Measurements from ENCODE around the gene AMN. TPM values are rescaled to one million over a fixed set of nuclear protein-coding genes. Genes with fewer than 3 reads are reported as not detected.

Gene AMN
- total RNA-seq, 1 experiment from 2014 or later, result 21.8 TPM

DNA sequence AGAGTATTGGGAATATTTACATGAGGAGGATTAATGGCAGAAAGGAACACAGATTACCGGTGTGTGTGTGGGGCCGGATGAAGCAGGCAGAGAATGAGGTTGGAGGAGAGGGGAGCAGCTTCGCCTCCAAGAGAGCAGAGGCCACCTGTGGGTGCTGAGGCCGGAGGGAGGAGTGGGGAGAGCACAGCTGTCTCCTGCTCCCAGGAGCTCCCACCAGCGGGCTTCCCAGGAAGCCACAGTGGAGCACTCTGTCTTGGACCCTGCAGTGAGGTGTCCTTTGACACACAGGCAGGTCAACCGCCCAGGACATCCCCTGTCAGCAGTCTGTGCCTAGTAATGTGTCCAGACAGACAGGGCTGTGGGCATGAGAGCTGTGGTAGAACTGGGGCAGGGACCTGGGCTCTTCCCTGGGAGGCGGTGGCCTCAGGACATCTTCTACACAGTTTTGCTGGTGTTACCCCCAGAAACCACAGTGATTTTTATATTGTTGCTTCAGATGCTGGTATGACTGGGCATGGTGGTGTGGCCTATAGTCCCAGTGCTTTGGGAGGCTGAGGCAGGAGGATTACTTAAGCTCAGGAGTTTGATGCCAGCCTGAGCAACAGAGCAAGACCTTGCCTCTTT, 18.5 kb upstream of the AMN start:
- H3K9me2 ChIP-seq (ENCODE audit: insufficient read depth), result no peaks in the 10 kb centered on the region
- POLR2A ChIA-PET (ENCODE audit: unreplicated experiment), result no interaction called here
- H3K27ac ChIP-seq, result no peak overlapping the region
- TF ChIP-seq, protein P1, sequence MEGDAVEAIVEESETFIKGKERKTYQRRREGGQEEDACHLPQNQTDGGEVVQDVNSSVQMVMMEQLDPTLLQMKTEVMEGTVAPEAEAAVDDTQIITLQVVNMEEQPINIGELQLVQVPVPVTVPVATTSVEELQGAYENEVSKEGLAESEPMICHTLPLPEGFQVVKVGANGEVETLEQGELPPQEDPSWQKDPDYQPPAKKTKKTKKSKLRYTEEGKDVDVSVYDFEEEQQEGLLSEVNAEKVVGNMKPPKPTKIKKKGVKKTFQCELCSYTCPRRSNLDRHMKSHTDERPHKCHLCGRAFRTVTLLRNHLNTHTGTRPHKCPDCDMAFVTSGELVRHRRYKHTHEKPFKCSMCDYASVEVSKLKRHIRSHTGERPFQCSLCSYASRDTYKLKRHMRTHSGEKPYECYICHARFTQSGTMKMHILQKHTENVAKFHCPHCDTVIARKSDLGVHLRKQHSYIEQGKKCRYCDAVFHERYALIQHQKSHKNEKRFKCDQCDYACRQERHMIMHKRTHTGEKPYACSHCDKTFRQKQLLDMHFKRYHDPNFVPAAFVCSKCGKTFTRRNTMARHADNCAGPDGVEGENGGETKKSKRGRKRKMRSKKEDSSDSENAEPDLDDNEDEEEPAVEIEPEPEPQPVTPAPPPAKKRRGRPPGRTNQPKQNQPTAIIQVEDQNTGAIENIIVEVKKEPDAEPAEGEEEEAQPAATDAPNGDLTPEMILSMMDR (conservative IDR thresholded peaks at IDR 0.05), result no peak
- no peak for TF ChIP-seq EZH2 (IDR thresholded peaks at IDR 0.05; ENCODE audit: low read depth)
- H3K36me3 ChIP-seq (ENCODE audit: low read depth), result 0 out of 2 replicates have a peak, but pooled peaks cover 9% of the 10 kb centered on the region
- CTCF ChIA-PET, result interaction anchor here (0.7 kb wide), 1 partner anchor 119 kb away, joined by 4 read pairs; no protein-coding TSS in a partner anchor
- no TSS peak for BruUV-seq (replicated peaks)
- H3F3A ChIP-seq (ENCODE audit: insufficient read depth, low read depth), result peaks cover 4% of the 10 kb centered on the region; the same call in 1 of the 2 replicates
- H3K4me2 ChIP-seq, result no peak overlapping the region
- intact Hi-C loops (cut with micrococcal nuclease; ENCODE audit: unreplicated experiment), result no loop called here
- no peaks in the 10 kb centered on the region for H3K79me2 ChIP-seq (ENCODE audit: low read depth)
- H3K4me3 ChIP-seq, result no peak overlapping the region
- DNase-seq, result no peak
- no peak overlapping the region for H2AFZ ChIP-seq
- no peaks in the 10 kb centered on the region for H3K9me3 ChIP-seq (ENCODE audit: insufficient read depth, low read depth)
- no peaks in the 10 kb centered on the region for H4K20me1 ChIP-seq (ENCODE audit: insufficient read depth)
- H3K27me3 ChIP-seq (ENCODE audit: insufficient read depth, low read depth), result no peaks in the 10 kb centered on the region
- no peaks in the 10 kb centered on the region for H3K4me1 ChIP-seq (replicated peaks; ENCODE audit: insufficient read depth)

DNA sequence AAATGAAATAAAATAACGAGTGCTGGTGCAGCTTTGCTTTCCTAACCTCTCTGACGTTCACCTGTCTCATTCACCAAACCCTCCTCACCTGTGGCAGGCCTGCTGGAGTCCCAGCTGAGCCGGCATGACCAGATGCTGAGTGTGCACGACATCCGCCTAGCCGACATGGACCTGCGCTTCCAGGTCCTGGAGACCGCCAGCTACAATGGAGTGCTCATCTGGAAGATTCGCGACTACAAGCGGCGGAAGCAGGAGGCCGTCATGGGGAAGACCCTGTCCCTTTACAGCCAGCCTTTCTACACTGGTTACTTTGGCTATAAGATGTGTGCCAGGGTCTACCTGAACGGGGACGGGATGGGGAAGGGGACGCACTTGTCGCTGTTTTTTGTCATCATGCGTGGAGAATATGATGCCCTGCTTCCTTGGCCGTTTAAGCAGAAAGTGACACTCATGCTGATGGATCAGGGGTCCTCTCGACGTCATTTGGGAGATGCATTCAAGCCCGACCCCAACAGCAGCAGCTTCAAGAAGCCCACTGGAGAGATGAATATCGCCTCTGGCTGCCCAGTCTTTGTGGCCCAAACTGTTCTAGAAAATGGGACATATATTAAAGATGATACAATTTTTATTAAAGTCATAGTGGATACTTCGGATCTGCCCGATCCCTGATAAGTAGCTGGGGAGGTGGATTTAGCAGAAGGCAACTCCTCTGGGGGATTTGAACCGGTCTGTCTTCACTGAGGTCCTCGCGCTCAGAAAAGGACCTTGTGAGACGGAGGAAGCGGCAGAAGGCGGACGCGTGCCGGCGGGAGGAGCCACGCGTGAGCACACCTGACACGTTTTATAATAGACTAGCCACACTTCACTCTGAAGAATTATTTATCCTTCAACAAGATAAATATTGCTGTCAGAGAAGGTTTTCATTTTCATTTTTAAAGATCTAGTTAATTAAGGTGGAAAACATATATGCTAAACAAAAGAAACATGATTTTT, 17.1 kb upstream of the AMN start:
- Histone ChIP-seq H3K4me3 (no peak overlapping the region), H3K9me3 (ENCODE audit: insufficient read depth, low read depth) (no peaks in the 10 kb centered on the region), H3K27ac (no peak overlapping the region), H3K27me3 (ENCODE audit: insufficient read depth, low read depth) (no peaks in the 10 kb centered on the region), H4K20me1 (ENCODE audit: insufficient read depth) (no peaks in the 10 kb centered on the region), H3K9me2 (ENCODE audit: insufficient read depth) (no peaks in the 10 kb centered on the region), H3K79me2 (ENCODE audit: low read depth) (no peaks in the 10 kb centered on the region), H3K36me3 (ENCODE audit: low read depth) (0 out of 2 replicates have a peak, but pooled peaks cover 9% of the 10 kb centered on the region), H3K4me1 (replicated peaks; ENCODE audit: insufficient read depth) (no peaks in the 10 kb centered on the region), H3K4me2 (no peak overlapping the region), H2AFZ (no peak overlapping the region), H3F3A (ENCODE audit: insufficient read depth, low read depth) (peaks cover 4% of the 10 kb centered on the region; the same call in 1 of the 2 replicates)
- intact Hi-C loops (cut with micrococcal nuclease; ENCODE audit: unreplicated experiment), result no loop called here
- ChIA-PET POLR2A (ENCODE audit: unreplicated experiment) (no interaction called here), CTCF (no interaction called here)
- no peak for DNase-seq
- TF ChIP-seq, protein P1 (conservative IDR thresholded peaks at IDR 0.05), result no peak
- TF ChIP-seq EZH2 (IDR thresholded peaks at IDR 0.05; ENCODE audit: low read depth), result no peak
- BruUV-seq (replicated peaks), result TSS peak; percentile 14

DNA sequence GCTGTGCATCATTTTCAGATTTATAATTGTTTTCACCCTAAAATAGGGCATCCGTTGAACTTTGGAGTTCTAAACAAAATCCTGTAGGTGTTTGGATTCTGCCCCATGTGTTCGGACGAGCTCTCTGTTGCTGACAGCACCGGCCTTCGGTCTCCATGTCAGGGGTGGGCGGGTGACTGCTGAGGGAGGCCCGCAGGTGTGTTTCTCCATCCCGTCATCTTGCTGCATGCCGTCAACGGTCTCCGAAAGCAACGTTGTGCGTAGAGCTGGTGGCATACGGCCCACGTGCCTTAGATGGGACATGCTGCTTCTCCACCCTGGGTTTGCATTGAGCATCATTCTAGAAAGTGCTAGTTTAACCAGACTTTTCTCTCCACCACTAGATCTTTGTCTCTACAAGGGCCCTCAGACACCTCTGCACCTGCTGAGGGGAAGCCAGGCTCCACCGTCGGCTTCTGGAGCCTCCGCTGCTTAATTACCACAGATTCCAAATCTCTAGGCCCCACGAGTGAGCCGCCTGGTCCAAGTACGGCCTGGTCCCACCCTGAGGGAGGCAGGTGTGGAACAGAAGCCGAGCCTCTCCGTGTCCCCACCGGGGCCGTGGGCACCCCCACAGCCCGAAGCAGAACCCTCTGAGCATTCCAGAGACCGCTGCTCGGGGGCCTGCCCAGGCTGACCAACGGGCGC, 15.7 kb upstream of the AMN start:
- TF ChIP-seq, protein P1 (conservative IDR thresholded peaks at IDR 0.05), result no peak
- no peak for TF ChIP-seq EZH2 (IDR thresholded peaks at IDR 0.05; ENCODE audit: low read depth)
- ChIA-PET POLR2A (ENCODE audit: unreplicated experiment) (no interaction called here), CTCF (interaction anchor here (0.5 kb wide), 1 partner anchor 193 kb away, joined by 3 read pairs; no protein-coding TSS in a partner anchor)
- H2AFZ ChIP-seq, result no peak overlapping the region
- no peaks in the 10 kb centered on the region for H3K79me2 ChIP-seq (ENCODE audit: low read depth)
- H3K27me3 ChIP-seq (ENCODE audit: insufficient read depth, low read depth), result no peaks in the 10 kb centered on the region
- 0 out of 2 replicates have a peak, but pooled peaks cover 9% of the 10 kb centered on the region for H3K36me3 ChIP-seq (ENCODE audit: low read depth)
- H3K4me2 ChIP-seq, result no peak overlapping the region
- H4K20me1 ChIP-seq (ENCODE audit: insufficient read depth), result no peaks in the 10 kb centered on the region
- DNase-seq, result no peak
- H3K9me3 ChIP-seq (ENCODE audit: insufficient read depth, low read depth), result no peaks in the 10 kb centered on the region
- BruUV-seq (replicated peaks), result no TSS peak
- H3F3A ChIP-seq (ENCODE audit: insufficient read depth, low read depth), result peaks cover 4% of the 10 kb centered on the region; the same call in 1 of the 2 replicates
- no peaks in the 10 kb centered on the region for H3K4me1 ChIP-seq (replicated peaks; ENCODE audit: insufficient read depth)
- H3K9me2 ChIP-seq (ENCODE audit: insufficient read depth), result no peaks in the 10 kb centered on the region
- intact Hi-C loops (cut with micrococcal nuclease; ENCODE audit: unreplicated experiment), result no loop called here
- H3K4me3 ChIP-seq, result no peak overlapping the region
- no peak overlapping the region for H3K27ac ChIP-seq
